Fibroblast of lung (primary cell): ENCODE results near the gene NEB. TPM values are rescaled to one million over a fixed set of nuclear protein-coding genes. Genes with fewer than 3 reads are reported as not detected.
A peak's percentile ranks its signal among the peaks of the same experiment; 100 is the strongest.

Source experiments
- DNase-seq, 2 donors: peaks; one replicate each; pipeline versions ENCODE4 v3.0.0 to v3.0.0-alpha.2; 2010; ENCODE audit warnings: low read depth in 2 of 2
- H2AFZ ChIP-seq: 2 replicates; pipeline ENCODE4 v1.5.1; 2012; ENCODE audit warnings: low read length, control low read depth, inconsistent platforms
- H3K27ac ChIP-seq: 2 replicates; pipeline ENCODE4 v1.5.1; 2011; ENCODE audit warnings: low read length, control low read depth; ENCODE audit not compliant: insufficient read depth
- H3K27me3 ChIP-seq: 2 replicates; pipeline ENCODE4 v1.5.1; 2011; ENCODE audit warnings: mild to moderate bottlenecking, low read length; ENCODE audit not compliant: control insufficient read depth, insufficient read depth
- H3K36me3 ChIP-seq: 2 replicates; pipeline ENCODE4 v1.5.1; 2011; ENCODE audit warnings: low read length; ENCODE audit not compliant: control insufficient read depth, insufficient read depth
- H3K4me1 ChIP-seq: 2 replicates; pipeline ENCODE4 v1.5.1; 2011; ENCODE audit warnings: low read length; ENCODE audit not compliant: control insufficient read depth, insufficient read depth; ENCODE audit errors: extremely low read depth
- H3K4me2 ChIP-seq: 2 replicates; pipeline ENCODE4 v1.5.1; 2011; ENCODE audit warnings: low read length, control low read depth; ENCODE audit not compliant: insufficient read depth; ENCODE audit errors: extremely low read depth
- H3K4me3 ChIP-seq, 4 experiments: fragments of 200-600 bp in 1 of 4; sonication (generic) in 1 of 4; replicated peaks in 1 of 4; 2 replicates each; pipeline ENCODE4 v1.5.1; 2011 to 2016; ENCODE audit warnings: low read length in 4 of 4, low read depth in 3 of 4, mild to moderate bottlenecking in 3 of 4, control low read depth in 2 of 4, inconsistent platforms in 1 of 4, mixed read lengths in 1 of 4; ENCODE audit not compliant: insufficient read depth in 1 of 4; ENCODE audit errors: control extremely low read depth in 1 of 4
- H3K79me2 ChIP-seq: 2 replicates; pipeline ENCODE4 v1.5.1; 2012; ENCODE audit warnings: mild to moderate bottlenecking, low read length, inconsistent platforms; ENCODE audit not compliant: control insufficient read depth, insufficient read depth
- H3K9ac ChIP-seq: 2 replicates; pipeline ENCODE4 v1.5.1; 2011; ENCODE audit warnings: mild to moderate bottlenecking, low read length, control low read depth; ENCODE audit not compliant: insufficient read depth
- H3K9me3 ChIP-seq: 2 replicates; pipeline ENCODE4 v1.5.1; 2012; ENCODE audit warnings: low read depth, low read length; ENCODE audit not compliant: control insufficient read depth, insufficient read depth
- H4K20me1 ChIP-seq: 2 replicates; pipeline ENCODE4 v1.5.1; 2011; ENCODE audit warnings: low read length; ENCODE audit not compliant: control insufficient read depth, insufficient read depth; ENCODE audit errors: extremely low read depth
- CTCF ChIP-seq, 2 donors: IDR thresholded peaks in 1 of 2; conservative IDR thresholded peaks in 1 of 2; 1 replicate in 1 of 2; 2 replicates in 1 of 2; pipeline ENCODE4 v1.5.1; 2011 to 2012; ENCODE audit warnings: low read length in 2 of 2, control low read depth in 1 of 2, inconsistent platforms in 1 of 2, low read depth in 1 of 2, mild to moderate bottlenecking in 1 of 2
- EZH2 ChIP-seq: IDR thresholded peaks from 2 replicates; pipeline ENCODE4 v1.5.1; 2012; ENCODE audit warnings: low read length, control low read depth, mild to moderate bottlenecking; ENCODE audit errors: missing control alignments
- polyA plus RNA-seq, 2 donors: library from polyadenylated mRNA; depleted of rRNA in 1 of 2; stranded (reverse) in 1 of 2; unstranded in 1 of 2; fragments of >200 nt; gene quantifications; 2 replicates each; pipeline ENCODE4 v1.2.1, GENCODE V29; 2011 to 2012; ENCODE audit warnings: missing spikeins in 1 of 2
- total RNA-seq: library from RNA; depleted of rRNA; stranded (reverse); fragments of >200 nt; gene quantifications from 2 replicates; pipeline ENCODE4 v1.2.1, GENCODE V29; 2014

The NEB gene
- total and polyA plus RNA-seq, 2 donors (not counting 1 experiment from before 2014, with no cell fraction given) = 0.17 to 0.26 TPM

GRCh38 chr2:151761193-151761592 lies 26.9 kb upstream of the NEB start:
- no peak for DNase-seq
- H3K79me2 ChIP-seq = no peaks in the 10 kb centered on the region
- no peak overlapping the region for H3K4me2 ChIP-seq
- H3K36me3 ChIP-seq = no peaks in the 10 kb centered on the region
- H3K9ac ChIP-seq = no peak overlapping the region
- TF ChIP-seq CTCF (conservative IDR thresholded peaks at IDR 0.05 in 1 of 2, IDR thresholded peaks at IDR 0.05 in 1 of 2; ENCODE audit: low read depth in 1 of 2, low read length in 2 of 2) = no peak
- no peak for TF ChIP-seq EZH2
- H3K4me3 ChIP-seq = no peak overlapping the region
- H3K27me3 ChIP-seq = no peaks in the 10 kb centered on the region
- no peak overlapping the region for H3K27ac ChIP-seq
- no peak overlapping the region for H2AFZ ChIP-seq
- no peaks in the 10 kb centered on the region for H3K4me1 ChIP-seq
- H4K20me1 ChIP-seq = no peaks in the 10 kb centered on the region
- H3K9me3 ChIP-seq = no peaks in the 10 kb centered on the region

GRCh38 chr2:151760139-151760650 lies 25.9 kb upstream of the NEB start:
- Histone ChIP-seq H2AFZ (no peak overlapping the region), H3K79me2 (no peaks in the 10 kb centered on the region), H3K27me3 (no peaks in the 10 kb centered on the region), H3K9me3 (no peaks in the 10 kb centered on the region), H4K20me1 (no peaks in the 10 kb centered on the region), H3K4me2 (no peak overlapping the region), H3K27ac (no peak overlapping the region), H3K4me3 (no peak overlapping the region), H3K36me3 (no peaks in the 10 kb centered on the region), H3K9ac (no peak overlapping the region), H3K4me1 (no peaks in the 10 kb centered on the region)
- peak in 1 of 2 donors; percentile 65 for DNase-seq
- no peak for TF ChIP-seq CTCF (conservative IDR thresholded peaks at IDR 0.05 in 1 of 2, IDR thresholded peaks at IDR 0.05 in 1 of 2; ENCODE audit: low read depth in 1 of 2, low read length in 2 of 2)
- TF ChIP-seq EZH2 = no peak

- H3K27me3 ChIP-seq = no peaks in the 10 kb centered on the region
- H3K79me2 ChIP-seq = no peaks in the 10 kb centered on the region
- H3K36me3 ChIP-seq = no peaks in the 10 kb centered on the region
- H2AFZ ChIP-seq = no peak overlapping the region
- H4K20me1 ChIP-seq = no peaks in the 10 kb centered on the region
- no peak overlapping the region for H3K9ac ChIP-seq
- no peak for DNase-seq
- no peak overlapping the region for H3K27ac ChIP-seq
- no peaks in the 10 kb centered on the region for H3K9me3 ChIP-seq
- no peaks in the 10 kb centered on the region for H3K4me1 ChIP-seq
- TF ChIP-seq CTCF (conservative IDR thresholded peaks at IDR 0.05 in 1 of 2, IDR thresholded peaks at IDR 0.05 in 1 of 2; ENCODE audit: low read depth in 1 of 2, low read length in 2 of 2) = no peak
- TF ChIP-seq EZH2 = no peak
- no peak overlapping the region for H3K4me2 ChIP-seq
- no peak overlapping the region for H3K4me3 ChIP-seq
These were observed 24.5 kb upstream of the NEB start for GRCh38 chr2:151758744-151759143.
